ENCODE results near the gene SYNE1. TPM values are rescaled to one million over a fixed set of nuclear protein-coding genes. Genes with fewer than 3 reads are reported as not detected.

Gene SYNE1
- total and polyA plus RNA-seq, 9 donors = 70.4 to 279 (median 154) TPM

GRCh38 chr6:152094992-152095592 lies 542.1 kb downstream of the SYNE1 start:
- H3K27ac ChIP-seq = no peak overlapping the region
- intact Hi-C loops (cut with DNase I) = no loop called here
- H3K4me3 ChIP-seq = no peak overlapping the region
- H3K36me3 ChIP-seq = no peaks in the 10 kb centered on the region
- WGBS, 3 donors = 36 to 44% (median 38%) methylated on average over 3 of the region's 3 CpGs
- no peaks in the 10 kb centered on the region for H3K27me3 ChIP-seq
- TF ChIP-seq EP300 (IDR thresholded peaks at IDR 0.05) (no peak), POLR2A (IDR thresholded peaks at IDR 0.05) (no peak)
- TF ChIP-seq, protein P1, sequence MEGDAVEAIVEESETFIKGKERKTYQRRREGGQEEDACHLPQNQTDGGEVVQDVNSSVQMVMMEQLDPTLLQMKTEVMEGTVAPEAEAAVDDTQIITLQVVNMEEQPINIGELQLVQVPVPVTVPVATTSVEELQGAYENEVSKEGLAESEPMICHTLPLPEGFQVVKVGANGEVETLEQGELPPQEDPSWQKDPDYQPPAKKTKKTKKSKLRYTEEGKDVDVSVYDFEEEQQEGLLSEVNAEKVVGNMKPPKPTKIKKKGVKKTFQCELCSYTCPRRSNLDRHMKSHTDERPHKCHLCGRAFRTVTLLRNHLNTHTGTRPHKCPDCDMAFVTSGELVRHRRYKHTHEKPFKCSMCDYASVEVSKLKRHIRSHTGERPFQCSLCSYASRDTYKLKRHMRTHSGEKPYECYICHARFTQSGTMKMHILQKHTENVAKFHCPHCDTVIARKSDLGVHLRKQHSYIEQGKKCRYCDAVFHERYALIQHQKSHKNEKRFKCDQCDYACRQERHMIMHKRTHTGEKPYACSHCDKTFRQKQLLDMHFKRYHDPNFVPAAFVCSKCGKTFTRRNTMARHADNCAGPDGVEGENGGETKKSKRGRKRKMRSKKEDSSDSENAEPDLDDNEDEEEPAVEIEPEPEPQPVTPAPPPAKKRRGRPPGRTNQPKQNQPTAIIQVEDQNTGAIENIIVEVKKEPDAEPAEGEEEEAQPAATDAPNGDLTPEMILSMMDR (IDR thresholded peaks at IDR 0.05) = no peak
- H3K4me1 ChIP-seq (ENCODE audit: insufficient read depth) = peaks cover 21% of the 10 kb centered on the region
- peak; percentile 67 to 83 (median 72) for DNase-seq
- no peaks in the 10 kb centered on the region for H3K9me3 ChIP-seq

DNA sequence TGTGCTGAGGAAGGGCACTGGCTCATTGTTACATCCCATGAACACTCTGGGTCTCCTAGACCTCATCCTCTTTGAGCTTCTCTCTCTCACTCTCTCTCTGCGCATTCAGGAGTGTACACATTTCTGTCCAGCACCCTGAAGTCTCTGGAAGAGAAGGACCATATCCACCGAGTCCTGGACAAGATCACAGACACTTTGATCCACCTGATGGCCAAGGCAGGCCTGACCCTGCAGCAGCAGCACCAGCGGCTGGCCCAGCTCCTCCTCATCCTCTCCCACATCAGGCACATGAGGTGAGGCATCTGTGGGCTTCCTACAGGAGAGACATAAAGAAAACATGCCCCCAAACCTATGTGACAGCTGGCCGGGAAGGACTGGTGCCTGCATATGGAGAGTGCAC lies 542.9 kb downstream of the SYNE1 start:
- TF ChIP-seq POLR2A (IDR thresholded peaks at IDR 0.05) = no peak
- TF ChIP-seq EP300 (IDR thresholded peaks at IDR 0.05) = no peak
- TF ChIP-seq, protein P1 (IDR thresholded peaks at IDR 0.05) = no peak
- 92 to 96% (median 94%) methylated on average over 4 of the region's 4 CpGs for WGBS, 3 donors

GRCh38 chr6:152093711-152094110 lies 543.5 kb downstream of the SYNE1 start:
- no peak overlapping the region for H3K27ac ChIP-seq
- H3K4me3 ChIP-seq = no peak overlapping the region
- no peaks in the 10 kb centered on the region for H3K36me3 ChIP-seq
- intact Hi-C loops (cut with DNase I) = no loop called here
- no peaks in the 10 kb centered on the region for H3K27me3 ChIP-seq
- peaks cover 20% of the 10 kb centered on the region for H3K4me1 ChIP-seq (ENCODE audit: insufficient read depth)
- no peak for TF ChIP-seq POLR2A (IDR thresholded peaks at IDR 0.05)
- TF ChIP-seq, protein P1 (IDR thresholded peaks at IDR 0.05) = no peak
- no peak for TF ChIP-seq EP300 (IDR thresholded peaks at IDR 0.05)
- no peak for DNase-seq
- no peaks in the 10 kb centered on the region for H3K9me3 ChIP-seq
- WGBS, 3 donors = 90 to 95% (median 93%) methylated on average over 6 of the region's 6 CpGs

More for the DNA sequence above, 542.9 kb downstream of the SYNE1 start:
- no peak overlapping the region for H3K27ac ChIP-seq
- H3K9me3 ChIP-seq = no peaks in the 10 kb centered on the region
- intact Hi-C loops (cut with DNase I) = no loop called here
- H3K4me1 ChIP-seq (ENCODE audit: insufficient read depth) = peaks cover 20% of the 10 kb centered on the region
- H3K27me3 ChIP-seq = no peaks in the 10 kb centered on the region
- no peaks in the 10 kb centered on the region for H3K36me3 ChIP-seq
- no peak overlapping the region for H3K4me3 ChIP-seq
- DNase-seq = no peak

- Histone ChIP-seq H3K9me3 (no peaks in the 10 kb centered on the region), H3K4me3 (no peak overlapping the region), H3K4me1 (ENCODE audit: insufficient read depth) (peaks cover 22% of the 10 kb centered on the region), H3K36me3 (no peaks in the 10 kb centered on the region), H3K27me3 (no peaks in the 10 kb centered on the region), H3K27ac (peak overlapping the region in 1 of 2 donors; percentile 6)
- intact Hi-C loops (cut with DNase I) = no loop called here
- DNase-seq = no peak
- 55 to 60% (median 58%) methylated on average over 4 of the region's 4 CpGs for WGBS, 3 donors
- TF ChIP-seq POLR2A (IDR thresholded peaks at IDR 0.05) = no peak
- no peak for TF ChIP-seq EP300 (IDR thresholded peaks at IDR 0.05)
- TF ChIP-seq, protein P1 (IDR thresholded peaks at IDR 0.05) = no peak
Measured at GRCh38 chr6:152091851-152092341, 545.3 kb downstream of the SYNE1 start.

Data from ovary (tissue), 9 donors.